Hepatocyte (in vitro differentiated cells): ENCODE results near the gene VPS51.

ENCODE experiments used
- CTCF ChIP-seq: fragments of 200-600 bp; sonication (generic); IDR thresholded peaks from 2 replicates; pipeline ENCODE4 v1.5.1; 2016; ENCODE audit warnings: antibody characterized with exemption, mild to moderate bottlenecking; ENCODE audit not compliant: poor library complexity
- EZH2 ChIP-seq: fragments of 200-600 bp; sonication (generic); IDR thresholded peaks from 2 replicates; pipeline ENCODE4 v1.6.1; 2016; ENCODE audit warnings: antibody characterized with exemption, mild to moderate bottlenecking, borderline replicate concordance
- EZH2phosphoT487 ChIP-seq: fragments of 200-600 bp; sonication (generic); IDR thresholded peaks from one replicate; pipeline ENCODE4 v1.6.1; 2018; ENCODE audit warnings: antibody characterized with exemption, mild to moderate bottlenecking, low read depth, moderate library complexity; ENCODE audit not compliant: unreplicated experiment, severe bottlenecking

- no peak for TF ChIP-seq CTCF
- no peak for TF ChIP-seq EZH2
- TF ChIP-seq EZH2phosphoT487 = no peak
These were observed 25.4 kb downstream of the VPS51 start for GRCh38 chr11:65121447-65121864.
